Ascending aorta (tissue), 2 donors: ENCODE measurements around the gene CCDC33. TPM values are rescaled to one million over a fixed set of nuclear protein-coding genes. Genes with fewer than 3 reads are reported as not detected.

Experiments used
- DNase-seq, 2 donors: peaks; one replicate each; pipeline ENCODE4 v3.0.0-alpha.2; 2019; ENCODE audit warnings: low spot score in 2 of 2
- H3K27ac ChIP-seq, 2 donors: fragments of 200-600 bp; sonication (generic); one replicate each; pipeline ENCODE4 v1.5.1; 2016 to 2017; ENCODE audit warnings: mild to moderate bottlenecking in 1 of 2
- H3K27me3 ChIP-seq: fragments of 200-600 bp; sonication (generic); one replicate; pipeline ENCODE4 v1.5.1; 2017
- H3K36me3 ChIP-seq, 2 donors: fragments of 200-600 bp; sonication (generic); one replicate each; pipeline ENCODE4 v1.5.1; 2016
- H3K4me1 ChIP-seq, 2 donors: fragments of 200-600 bp; sonication (generic); one replicate each; pipeline ENCODE4 v1.5.1; 2016 to 2017; ENCODE audit warnings: mild to moderate bottlenecking in 1 of 2
- H3K4me3 ChIP-seq, 2 donors: fragments of 200-600 bp; sonication (generic); one replicate each; pipeline ENCODE4 v1.5.1; 2016 to 2017; ENCODE audit warnings: mild to moderate bottlenecking in 1 of 2
- H3K9me3 ChIP-seq, 2 donors: fragments of 200-600 bp; sonication (generic); one replicate each; pipeline ENCODE4 v1.5.1; 2016
- intact Hi-C: fragments of 100-400 bp; cut with DNase I; formaldehyde crosslinking; loops from one replicate; pipeline ENCODE4 v1.15.1; 2023
- total RNA-seq: library from RNA; depleted of rRNA; stranded (reverse); fragments of >200 nt; gene quantifications from one replicate; pipeline ENCODE4 v1.1.0, GENCODE V29; 2016
- TF ChIP-seq, protein P1 (sequence below), 3 experiments: fragments of 200-600 bp in 2 of 3; fragments of 450-650 bp in 1 of 3; sonication (generic) in 2 of 3; IDR thresholded peaks; one replicate each; pipeline ENCODE4 v1.5.1; 2016 to 2019; ENCODE audit warnings: antibody characterized with exemption in 3 of 3, mild to moderate bottlenecking in 1 of 3, moderate library complexity in 1 of 3

Gene CCDC33
- total RNA-seq, 1 donor from 2014 or later: not detected

DNA sequence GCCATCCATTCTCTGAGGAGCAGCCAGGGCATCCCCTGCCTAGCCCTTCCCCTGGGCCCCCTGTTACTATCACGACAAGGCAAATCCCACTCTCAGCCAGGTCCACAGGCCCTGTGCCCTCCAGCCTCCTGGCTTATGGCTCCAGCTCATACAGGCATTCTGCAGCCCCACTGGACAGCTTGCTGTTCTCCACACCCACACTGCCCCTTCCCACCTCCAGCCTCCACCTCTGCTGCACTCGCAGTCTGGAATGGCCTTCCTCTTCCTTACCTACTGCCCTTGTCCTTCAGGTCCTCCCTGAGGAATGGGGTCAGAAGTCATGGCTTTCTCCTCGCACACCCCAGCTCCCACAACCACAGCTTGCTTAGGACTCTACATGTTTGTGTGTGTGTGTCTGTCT is 40.4 kb downstream of the CCDC33 start:
- intact Hi-C loops: no loop called here
- no peak overlapping the region for H3K27ac ChIP-seq
- TF ChIP-seq, protein P1, sequence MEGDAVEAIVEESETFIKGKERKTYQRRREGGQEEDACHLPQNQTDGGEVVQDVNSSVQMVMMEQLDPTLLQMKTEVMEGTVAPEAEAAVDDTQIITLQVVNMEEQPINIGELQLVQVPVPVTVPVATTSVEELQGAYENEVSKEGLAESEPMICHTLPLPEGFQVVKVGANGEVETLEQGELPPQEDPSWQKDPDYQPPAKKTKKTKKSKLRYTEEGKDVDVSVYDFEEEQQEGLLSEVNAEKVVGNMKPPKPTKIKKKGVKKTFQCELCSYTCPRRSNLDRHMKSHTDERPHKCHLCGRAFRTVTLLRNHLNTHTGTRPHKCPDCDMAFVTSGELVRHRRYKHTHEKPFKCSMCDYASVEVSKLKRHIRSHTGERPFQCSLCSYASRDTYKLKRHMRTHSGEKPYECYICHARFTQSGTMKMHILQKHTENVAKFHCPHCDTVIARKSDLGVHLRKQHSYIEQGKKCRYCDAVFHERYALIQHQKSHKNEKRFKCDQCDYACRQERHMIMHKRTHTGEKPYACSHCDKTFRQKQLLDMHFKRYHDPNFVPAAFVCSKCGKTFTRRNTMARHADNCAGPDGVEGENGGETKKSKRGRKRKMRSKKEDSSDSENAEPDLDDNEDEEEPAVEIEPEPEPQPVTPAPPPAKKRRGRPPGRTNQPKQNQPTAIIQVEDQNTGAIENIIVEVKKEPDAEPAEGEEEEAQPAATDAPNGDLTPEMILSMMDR (IDR thresholded peaks at IDR 0.05): no peak
- no peaks in the 10 kb centered on the region for H3K27me3 ChIP-seq
- H3K4me3 ChIP-seq: no peak overlapping the region
- no peaks in the 10 kb centered on the region for H3K4me1 ChIP-seq
- H3K9me3 ChIP-seq: no peaks in the 10 kb centered on the region
- H3K36me3 ChIP-seq: no peaks in the 10 kb centered on the region
- no peak for DNase-seq

DNA sequence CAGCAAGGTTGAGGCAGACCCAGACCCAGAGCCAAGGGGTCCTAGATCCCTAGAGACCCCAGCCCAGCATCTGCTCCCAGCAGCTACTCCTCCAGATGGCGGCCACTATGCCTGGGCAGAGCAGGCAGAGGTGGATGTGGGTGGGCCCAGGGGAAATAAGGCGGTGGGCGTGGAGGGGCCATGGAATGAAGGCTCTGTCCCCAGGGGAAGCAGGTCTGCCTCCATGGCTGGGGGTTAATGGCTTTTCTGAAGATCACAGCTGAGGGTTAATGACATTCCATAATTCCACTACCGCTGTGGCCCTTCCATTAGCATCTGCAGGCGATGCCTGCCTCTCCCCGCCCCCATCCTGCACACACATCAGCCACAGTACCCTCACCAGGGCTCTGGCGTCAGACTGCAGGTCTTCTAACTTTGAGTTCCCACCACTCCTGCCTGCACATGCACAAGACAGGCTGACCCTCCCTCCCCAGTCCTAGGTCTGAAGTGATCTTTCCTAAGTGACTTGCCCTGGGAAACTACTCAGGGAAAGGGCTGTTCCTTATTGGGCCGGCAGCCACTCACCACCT is 41.2 kb downstream of the CCDC33 start:
- intact Hi-C loops: no loop called here
- H3K27ac ChIP-seq: no peak overlapping the region
- no peaks in the 10 kb centered on the region for H3K36me3 ChIP-seq
- no peaks in the 10 kb centered on the region for H3K4me1 ChIP-seq
- H3K27me3 ChIP-seq: no peaks in the 10 kb centered on the region
- H3K4me3 ChIP-seq: no peak overlapping the region
- no peak for DNase-seq
- TF ChIP-seq, protein P1 (IDR thresholded peaks at IDR 0.05): no peak
- no peaks in the 10 kb centered on the region for H3K9me3 ChIP-seq

DNA sequence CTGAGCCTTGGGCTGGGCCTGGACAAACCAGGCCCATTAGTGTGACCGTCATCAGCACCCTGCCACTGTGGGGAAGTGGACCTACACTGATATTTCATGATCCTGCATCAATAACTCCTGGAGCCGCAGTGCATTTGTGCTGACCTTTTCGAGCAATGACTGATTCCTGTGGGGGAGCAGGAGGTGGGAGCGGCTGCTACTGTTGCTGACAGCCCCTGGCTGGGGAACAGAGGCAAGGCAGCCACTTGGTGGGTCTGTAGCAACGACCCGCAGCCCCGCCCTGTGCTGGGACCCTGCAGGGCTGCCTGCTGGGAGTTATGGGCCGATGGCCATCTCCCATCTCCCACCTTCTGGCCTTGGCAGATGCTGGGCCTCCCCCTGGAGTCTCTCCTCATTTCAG is 42.1 kb downstream of the CCDC33 start:
- no peaks in the 10 kb centered on the region for H3K9me3 ChIP-seq
- DNase-seq: no peak
- H3K4me3 ChIP-seq: no peak overlapping the region
- intact Hi-C loops: no loop called here
- no peaks in the 10 kb centered on the region for H3K36me3 ChIP-seq
- no peaks in the 10 kb centered on the region for H3K27me3 ChIP-seq
- TF ChIP-seq, protein P1 (IDR thresholded peaks at IDR 0.05): no peak
- H3K27ac ChIP-seq: no peak overlapping the region
- no peaks in the 10 kb centered on the region for H3K4me1 ChIP-seq

DNA sequence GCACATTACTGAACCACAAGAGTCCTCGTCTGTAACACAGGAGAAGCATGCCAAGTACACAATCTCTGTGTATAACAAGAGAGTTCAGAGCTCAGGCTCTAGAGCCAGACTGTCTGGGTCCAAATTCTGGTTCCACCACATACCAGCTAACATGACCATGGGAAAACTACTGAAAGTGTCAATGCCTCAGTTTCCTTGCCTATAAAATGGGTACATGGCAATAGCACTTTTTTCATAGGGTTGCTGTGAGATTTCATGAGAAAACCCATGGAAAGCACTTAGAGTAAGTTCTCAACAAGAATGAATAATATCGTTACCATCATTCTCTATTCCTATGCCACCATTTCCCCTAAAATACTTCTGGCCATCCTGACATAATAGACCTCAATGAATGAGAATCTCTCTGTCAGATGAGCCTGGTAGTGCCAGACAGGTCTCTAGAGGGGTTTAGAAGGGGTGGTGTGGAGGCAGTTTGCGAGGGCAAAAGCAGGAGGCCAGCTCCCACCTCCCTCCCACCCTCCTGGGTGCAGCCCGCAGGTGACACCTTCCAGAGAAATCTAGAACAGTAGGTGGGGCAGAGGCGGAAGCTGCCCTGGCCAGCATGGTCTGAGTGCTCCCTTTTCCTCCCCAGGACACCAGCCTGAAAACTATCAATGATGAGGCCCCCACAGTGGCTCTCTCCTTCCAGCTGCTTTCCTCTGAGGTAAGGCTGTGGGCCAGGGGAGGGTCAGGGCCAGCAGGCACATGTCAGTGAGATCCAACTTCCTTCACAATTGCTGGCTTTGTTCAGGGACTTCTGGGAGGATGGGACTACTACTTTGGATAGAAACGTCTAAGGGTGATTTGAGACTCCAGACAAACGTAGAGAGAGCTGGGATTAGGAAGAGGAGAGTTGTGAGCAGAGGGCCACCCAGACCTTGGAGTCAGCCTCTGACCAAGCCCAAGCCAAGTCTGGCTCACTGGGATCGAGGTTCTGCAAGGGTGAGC is 45.3 kb downstream of the CCDC33 start:
- TF ChIP-seq, protein P1 (IDR thresholded peaks at IDR 0.05): no peak
- intact Hi-C loops: no loop called here
- no peaks in the 10 kb centered on the region for H3K27me3 ChIP-seq

DNA sequence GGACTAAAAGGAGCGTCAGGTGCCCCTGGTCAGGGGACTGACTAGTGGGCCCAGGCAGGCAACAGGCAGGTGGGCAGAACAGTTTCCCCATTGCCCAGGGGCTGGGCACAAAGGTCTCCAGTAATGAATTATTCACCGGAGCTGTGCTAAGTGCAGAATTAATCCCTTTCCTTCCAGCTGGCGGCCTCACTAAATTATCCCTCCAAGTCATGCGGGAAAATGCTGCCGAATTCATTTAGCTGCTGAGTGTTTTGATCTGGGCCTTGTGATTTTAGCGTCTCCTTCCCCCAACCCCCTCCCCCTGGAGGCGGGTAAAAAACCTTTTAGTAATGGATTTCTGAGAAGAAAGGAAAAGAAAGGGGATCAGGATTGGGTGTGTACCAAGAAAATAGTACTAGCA is 47.2 kb downstream of the CCDC33 start:
- H3K27me3 ChIP-seq: no peaks in the 10 kb centered on the region
- H3K27ac ChIP-seq: no peak overlapping the region
- H3K36me3 ChIP-seq: no peaks in the 10 kb centered on the region
- intact Hi-C loops: no loop called here
- no peaks in the 10 kb centered on the region for H3K9me3 ChIP-seq
- TF ChIP-seq, protein P1 (IDR thresholded peaks at IDR 0.05): no peak
- H3K4me1 ChIP-seq: no peaks in the 10 kb centered on the region
- no peak for DNase-seq
- H3K4me3 ChIP-seq: no peak overlapping the region

More for the DNA sequence above, 45.3 kb downstream of the CCDC33 start:
- Histone ChIP-seq H3K4me1 (no peaks in the 10 kb centered on the region), H3K4me3 (no peak overlapping the region), H3K36me3 (no peaks in the 10 kb centered on the region), H3K9me3 (no peaks in the 10 kb centered on the region), H3K27ac (no peak overlapping the region)
- DNase-seq: no peak
